OCI-LY7 (cell line): ENCODE results near the gene MLPH.

Source experiments
- CTCF ChIP-seq: fragments of 200-600 bp; sonication (generic); conservative IDR thresholded peaks from 2 replicates; pipeline ENCODE4 v1.5.1; 2014; ENCODE audit warnings: mild to moderate bottlenecking, antibody characterized with exemption, low read length, moderate library complexity, mixed read lengths
- EZH2phosphoT487 ChIP-seq: fragments of 200-600 bp; sonication (generic); IDR thresholded peaks from 2 replicates; pipeline ENCODE4 v1.6.1; 2018; ENCODE audit warnings: low read depth, borderline replicate concordance, mild to moderate bottlenecking, mixed run types, antibody characterized with exemption, low read length, moderate library complexity, mixed read lengths

- TF ChIP-seq CTCF: no peak
- no peak for TF ChIP-seq EZH2phosphoT487
Observed at GRCh38 chr2:237464757-237465391, 22.2 kb upstream of the MLPH start.
